Nasal cavity respiratory epithelium epithelial cell of viscerocranial mucosa (primary cell): ENCODE results near the gene CRNKL1. TPM values are rescaled to one million over a fixed set of nuclear protein-coding genes. Genes with fewer than 3 reads are reported as not detected.

ENCODE experiments used
- total RNA-seq: library from RNA; depleted of rRNA; stranded (reverse); fragments of >200 nt; gene quantifications from 2 replicates; pipeline ENCODE4 v1.2.3, GENCODE V29; 2014

CRNKL1 gene
- total RNA-seq: 16.1 and 24.4 TPM in 2 replicates

GRCh38 chr20:20052074-20052970, at the start of gene CRNKL1, which contains the start of gene CFAP61:
CRNKL1 (minus strand) TSS chr20:20052466; CDS start chr20:20052342, 124 bp downstream.
CFAP61 (plus strand) TSS chr20:20052532; CDS start chr20:20056654, 4,122 bp downstream.

GRCh38 chr20:20017001-20017843, 35.0 kb downstream of the CRNKL1 start, which contains the start of gene NAA20:
NAA20 (plus strand) TSS chr20:20017362; CDS start chr20:20017397, 35 bp downstream.

Other genes with a start within 250 kb of the CRNKL1 start
- 69.1 and 113 TPM in 2 replicates for gene NAA20, start 35.1 kb downstream of the CRNKL1 start, total RNA-seq
- 0.07 and 0.34 TPM in 2 replicates for gene CFAP61, start 66 bp upstream of the CRNKL1 start, total RNA-seq